ENCODE measurements around the gene SPSB2. TPM values are rescaled to one million over a fixed set of nuclear protein-coding genes. Genes with fewer than 3 reads are reported as not detected.

The SPSB2 gene
- total RNA-seq, 4 donors from 2014 or later: 3.0 to 16.5 (median 7.5) TPM

GRCh38 chr12:6849976-6850560, 23.0 kb downstream of the SPSB2 start:
- H3K4me3 ChIP-seq: no peak overlapping the region
- WGBS: 83% methylated on average over 10 of the region's 10 CpGs
- H3K27ac ChIP-seq: no peak overlapping the region

DNA sequence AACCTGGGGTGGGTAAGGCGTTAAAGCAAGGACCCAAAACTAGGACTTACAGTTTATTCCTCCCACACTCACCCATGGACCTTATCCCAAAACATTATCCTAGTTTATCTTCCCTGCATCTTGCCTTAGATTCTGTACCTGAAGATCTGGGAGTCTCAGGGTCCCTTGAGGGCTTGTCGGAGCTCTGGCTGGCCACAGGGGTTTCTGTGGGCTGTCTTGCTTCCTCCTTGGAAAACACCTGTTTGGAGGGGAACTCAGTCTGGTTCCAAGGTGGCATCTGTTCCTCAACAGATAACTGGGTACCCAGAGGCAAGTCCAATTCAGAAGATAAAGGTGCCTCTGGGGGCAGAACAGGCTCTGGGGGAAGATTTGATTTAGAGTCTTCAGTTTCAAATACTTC, 23.7 kb downstream of the SPSB2 start:
- no peak for TF ChIP-seq POLR2AphosphoS5 (IDR thresholded peaks at IDR 0.05)
- no peak for TF ChIP-seq POLR2A (IDR thresholded peaks at IDR 0.05)
- TF ChIP-seq EP300 (IDR thresholded peaks at IDR 0.05): no peak
- TF ChIP-seq CTCF (IDR thresholded peaks at IDR 0.05): no peak
- no peak for DNase-seq (ENCODE audit: low spot score in 2 of 2)
- Histone ChIP-seq H3K9me3 (no peaks in the 10 kb centered on the region), H3K4me1 (peaks cover 24% of the 10 kb centered on the region), H3K36me3 (peaks cover 36% of the 10 kb centered on the region), H3K4me3 (no peak overlapping the region), H3K27me3 (no peaks in the 10 kb centered on the region), H3K27ac (no peak overlapping the region)
- WGBS: 91% methylated on average over 2 of the region's 2 CpGs

More at GRCh38 chr12:6849976-6850560, 23.0 kb downstream of the SPSB2 start:
- TF ChIP-seq POLR2A (IDR thresholded peaks at IDR 0.05) (no peak), POLR2AphosphoS5 (IDR thresholded peaks at IDR 0.05) (no peak), EP300 (IDR thresholded peaks at IDR 0.05) (no peak), CTCF (IDR thresholded peaks at IDR 0.05) (no peak)
- DNase-seq (ENCODE audit: low spot score in 2 of 2): no peak
- Histone ChIP-seq H3K36me3 (peaks cover 33% of the 10 kb centered on the region), H3K4me1 (peaks cover 24% of the 10 kb centered on the region), H3K9me3 (no peaks in the 10 kb centered on the region), H3K27me3 (no peaks in the 10 kb centered on the region)

DNA sequence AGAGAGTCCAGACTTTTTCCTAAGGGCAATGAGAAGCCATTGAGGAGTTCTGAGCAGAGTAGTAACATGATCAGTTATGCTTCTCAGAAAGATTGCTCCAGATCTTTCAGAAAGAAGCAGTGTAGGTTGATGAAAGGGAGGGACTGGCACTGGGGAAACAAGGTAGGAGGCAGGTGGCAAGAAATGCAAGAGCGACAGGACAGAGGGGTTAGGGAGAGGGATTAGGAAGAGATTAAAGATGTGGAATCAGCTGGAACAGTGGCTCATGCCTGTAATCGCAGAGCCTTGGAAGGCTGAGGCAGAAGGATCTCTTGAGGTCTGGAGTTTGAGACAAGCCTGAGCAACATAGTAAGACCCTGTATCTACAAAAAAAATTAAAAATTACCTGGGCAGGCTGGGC, 25.4 kb downstream of the SPSB2 start:
- Histone ChIP-seq H3K27me3 (no peaks in the 10 kb centered on the region), H3K36me3 (peaks cover 48% of the 10 kb centered on the region), H3K4me3 (no peak overlapping the region), H3K4me1 (peaks cover 9% of the 10 kb centered on the region), H3K9me3 (no peaks in the 10 kb centered on the region), H3K27ac (no peak overlapping the region)
- DNase-seq (ENCODE audit: low spot score in 2 of 2): no peak
- 86% methylated on average over 2 of the region's 2 CpGs for WGBS
- TF ChIP-seq CTCF (IDR thresholded peaks at IDR 0.05): no peak
- TF ChIP-seq EP300 (IDR thresholded peaks at IDR 0.05): no peak
- TF ChIP-seq POLR2A (IDR thresholded peaks at IDR 0.05): no peak
- TF ChIP-seq POLR2AphosphoS5 (IDR thresholded peaks at IDR 0.05): no peak

- WGBS: 83% methylated on average over 7 of the region's 7 CpGs
- Histone ChIP-seq H3K4me3 (no peak overlapping the region), H3K4me1 (peaks cover 7% of the 10 kb centered on the region), H3K27me3 (no peaks in the 10 kb centered on the region), H3K9me3 (no peaks in the 10 kb centered on the region), H3K27ac (no peak overlapping the region), H3K36me3 (peaks cover 48% of the 10 kb centered on the region)
- TF ChIP-seq CTCF (IDR thresholded peaks at IDR 0.05) (no peak), POLR2A (IDR thresholded peaks at IDR 0.05) (no peak), EP300 (IDR thresholded peaks at IDR 0.05) (no peak), POLR2AphosphoS5 (IDR thresholded peaks at IDR 0.05) (no peak)
- no peak for DNase-seq (ENCODE audit: low spot score in 2 of 2)
Observed at GRCh38 chr12:6846316-6846869, 26.7 kb downstream of the SPSB2 start.

DNA sequence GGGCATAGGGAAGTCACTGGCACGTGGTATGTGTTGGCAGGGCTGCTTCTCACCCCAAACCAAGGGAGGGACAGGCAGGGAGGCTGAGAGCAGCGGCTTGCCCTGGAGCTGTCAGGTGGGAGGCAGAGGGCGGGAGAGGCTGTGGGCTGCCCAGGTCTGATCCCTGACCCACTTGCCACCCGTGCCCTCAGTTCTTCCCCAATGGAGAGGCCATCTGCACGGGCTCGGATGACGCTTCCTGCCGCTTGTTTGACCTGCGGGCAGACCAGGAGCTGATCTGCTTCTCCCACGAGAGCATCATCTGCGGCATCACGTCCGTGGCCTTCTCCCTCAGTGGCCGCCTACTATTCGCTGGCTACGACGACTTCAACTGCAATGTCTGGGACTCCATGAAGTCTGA, 27.7 kb downstream of the SPSB2 start:
- Histone ChIP-seq H3K27me3 (no peaks in the 10 kb centered on the region), H3K4me3 (no peak overlapping the region), H3K27ac (no peak overlapping the region), H3K9me3 (no peaks in the 10 kb centered on the region), H3K36me3 (peaks cover 48% of the 10 kb centered on the region), H3K4me1 (peaks cover under 1% of the 10 kb centered on the region)
- TF ChIP-seq POLR2A (IDR thresholded peaks at IDR 0.05) (no peak), EP300 (IDR thresholded peaks at IDR 0.05) (no peak), POLR2AphosphoS5 (IDR thresholded peaks at IDR 0.05) (no peak), CTCF (IDR thresholded peaks at IDR 0.05) (no peak)
- 91% methylated on average over 15 of the region's 17 CpGs for WGBS
- no peak for DNase-seq (ENCODE audit: low spot score in 2 of 2)

All from suprapubic skin (tissue), 4 donors.